MCF 10A (cell line): ENCODE results near the gene TNS3. TPM values are rescaled to one million over a fixed set of nuclear protein-coding genes. Genes with fewer than 3 reads are reported as not detected.

ENCODE experiments used
- BruUV-seq: library from RNA; stranded (reverse); fragments of 400-500 nt; replicated peaks from 2 replicates; lab custom pipeline; 2021; lab: Mats Ljungman, UMichigan
- CTCF ChIA-PET: fragments of 300-600 bp; sonication (Branson Sonifier 250); formaldehyde crosslinking; extraction: SDS; loops from one replicate; lab custom pipeline; 2021; ENCODE audit warnings: antibody characterized with exemption, inconsistent platforms; lab: Yijun Ruan, JAX
- POLR2A ChIA-PET: fragments of 300-600, 350-650 bp; sonication (Branson Sonifier 250); formaldehyde crosslinking; extraction: SDS; loops from one replicate; lab custom pipeline; 2020; ENCODE audit warnings: antibody characterized with exemption, inconsistent platforms; lab: Yijun Ruan, JAX
- DNase-seq: peaks from one replicate; pipeline ENCODE4 v3.0.0-alpha.2; 2018; ENCODE audit not compliant: unreplicated experiment
- H3K27ac Mint-ChIP-seq: one replicate; pipeline ENCODE4 v1.8.0; 2022; ENCODE audit warnings: mild to moderate bottlenecking, low read depth, mixed read lengths; ENCODE audit not compliant: unreplicated experiment
- H3K27me3 Mint-ChIP-seq: one replicate; pipeline ENCODE4 v1.8.0; 2022; ENCODE audit warnings: mixed read lengths; ENCODE audit not compliant: insufficient read depth, unreplicated experiment
- H3K36me3 Mint-ChIP-seq: one replicate; pipeline ENCODE4 v1.8.0; 2022; ENCODE audit warnings: mild to moderate bottlenecking, moderate library complexity, mixed read lengths; ENCODE audit not compliant: insufficient read depth, unreplicated experiment
- H3K4me1 Mint-ChIP-seq: one replicate; pipeline ENCODE4 v1.8.0; 2022; ENCODE audit warnings: mixed read lengths; ENCODE audit not compliant: insufficient read depth, unreplicated experiment
- H3K4me3 Mint-ChIP-seq: one replicate; pipeline ENCODE4 v1.8.0; 2022; ENCODE audit warnings: mild to moderate bottlenecking, moderate library complexity, mixed read lengths; ENCODE audit not compliant: unreplicated experiment
- H3K9me3 Mint-ChIP-seq: one replicate; pipeline ENCODE4 v1.8.0; 2022; ENCODE audit warnings: mixed read lengths; ENCODE audit not compliant: unreplicated experiment
- intact Hi-C: fragments of 100-400 bp; cut with micrococcal nuclease; formaldehyde crosslinking; loops from 2 replicates; pipeline ENCODE4 v1.14.1; 2022
- total RNA-seq: library from RNA; stranded (reverse); gene quantifications from 2 replicates; pipeline ENCODE4 v1.2.3, GENCODE V29; 2022
- TF ChIP-seq, protein P1 (sequence below): fragments of 200-600 bp; IDR thresholded peaks from one replicate; pipeline ENCODE4 v1.8.0; 2022; ENCODE audit warnings: antibody characterized with exemption, mild to moderate bottlenecking; ENCODE audit not compliant: unreplicated experiment

TNS3 gene
- total RNA-seq, 1 experiment from 2014 or later: 30.1 TPM

DNA sequence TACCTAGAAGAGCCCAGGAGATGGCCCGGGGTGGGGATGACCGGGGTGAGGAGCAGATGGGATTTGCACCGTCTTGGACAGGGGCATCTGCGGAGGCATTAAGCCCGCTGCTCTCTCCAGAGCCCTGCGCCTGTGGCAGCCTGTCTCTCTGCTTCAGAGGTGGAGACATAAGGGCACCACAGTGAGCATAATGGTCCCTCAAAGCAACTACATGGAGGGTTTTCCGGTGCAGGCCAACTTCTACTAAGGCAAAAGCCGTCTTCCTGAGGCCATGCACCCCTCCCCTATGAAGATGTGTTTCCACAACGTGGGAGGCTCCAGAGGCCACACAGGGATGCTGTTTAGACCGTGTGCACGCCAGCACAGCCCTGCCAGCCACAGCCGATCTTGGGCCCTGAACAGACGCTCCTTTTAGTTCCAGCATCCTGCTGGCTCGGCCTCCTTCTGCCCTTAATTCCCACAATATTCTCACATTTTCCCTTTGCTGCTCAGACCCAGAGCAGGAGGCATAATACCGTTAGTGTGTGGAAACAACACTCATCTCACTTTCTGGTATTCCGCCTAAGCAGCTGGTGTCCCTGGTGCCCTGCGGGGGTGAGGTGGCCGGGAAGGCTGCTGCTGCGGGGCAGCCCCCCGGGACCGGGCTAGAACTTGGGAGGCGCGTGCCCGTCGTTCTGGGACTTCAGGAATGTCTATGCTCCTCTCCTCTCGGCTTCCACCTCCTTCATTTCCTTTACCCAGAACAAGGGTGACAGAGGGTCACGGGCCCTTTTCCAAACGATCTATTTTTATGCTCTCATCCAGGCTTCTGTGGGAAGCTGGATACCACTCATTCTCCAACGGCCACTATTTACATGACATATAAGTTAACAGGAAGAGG lies 266.9 kb downstream of the TNS3 start:
- peak overlapping the region; percentile 77 for H3K27ac Mint-ChIP-seq
- no peaks in the 10 kb centered on the region for H3K27me3 Mint-ChIP-seq
- CTCF ChIA-PET: no interaction called here
- DNase-seq: no peak
- no peak overlapping the region for H3K4me3 Mint-ChIP-seq
- peaks cover 53% of the 10 kb centered on the region for H3K36me3 Mint-ChIP-seq
- TF ChIP-seq, protein P1, sequence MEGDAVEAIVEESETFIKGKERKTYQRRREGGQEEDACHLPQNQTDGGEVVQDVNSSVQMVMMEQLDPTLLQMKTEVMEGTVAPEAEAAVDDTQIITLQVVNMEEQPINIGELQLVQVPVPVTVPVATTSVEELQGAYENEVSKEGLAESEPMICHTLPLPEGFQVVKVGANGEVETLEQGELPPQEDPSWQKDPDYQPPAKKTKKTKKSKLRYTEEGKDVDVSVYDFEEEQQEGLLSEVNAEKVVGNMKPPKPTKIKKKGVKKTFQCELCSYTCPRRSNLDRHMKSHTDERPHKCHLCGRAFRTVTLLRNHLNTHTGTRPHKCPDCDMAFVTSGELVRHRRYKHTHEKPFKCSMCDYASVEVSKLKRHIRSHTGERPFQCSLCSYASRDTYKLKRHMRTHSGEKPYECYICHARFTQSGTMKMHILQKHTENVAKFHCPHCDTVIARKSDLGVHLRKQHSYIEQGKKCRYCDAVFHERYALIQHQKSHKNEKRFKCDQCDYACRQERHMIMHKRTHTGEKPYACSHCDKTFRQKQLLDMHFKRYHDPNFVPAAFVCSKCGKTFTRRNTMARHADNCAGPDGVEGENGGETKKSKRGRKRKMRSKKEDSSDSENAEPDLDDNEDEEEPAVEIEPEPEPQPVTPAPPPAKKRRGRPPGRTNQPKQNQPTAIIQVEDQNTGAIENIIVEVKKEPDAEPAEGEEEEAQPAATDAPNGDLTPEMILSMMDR: no peak
- H3K4me1 Mint-ChIP-seq: no peaks in the 10 kb centered on the region
- intact Hi-C loops: no loop called here
- POLR2A ChIA-PET: interaction anchor here (0.5 kb wide), 1 partner anchor 10 kb away, joined by 3 read pairs; no protein-coding TSS in a partner anchor
- no TSS peak for BruUV-seq
- peaks cover 7% of the 10 kb centered on the region for H3K9me3 Mint-ChIP-seq

DNA sequence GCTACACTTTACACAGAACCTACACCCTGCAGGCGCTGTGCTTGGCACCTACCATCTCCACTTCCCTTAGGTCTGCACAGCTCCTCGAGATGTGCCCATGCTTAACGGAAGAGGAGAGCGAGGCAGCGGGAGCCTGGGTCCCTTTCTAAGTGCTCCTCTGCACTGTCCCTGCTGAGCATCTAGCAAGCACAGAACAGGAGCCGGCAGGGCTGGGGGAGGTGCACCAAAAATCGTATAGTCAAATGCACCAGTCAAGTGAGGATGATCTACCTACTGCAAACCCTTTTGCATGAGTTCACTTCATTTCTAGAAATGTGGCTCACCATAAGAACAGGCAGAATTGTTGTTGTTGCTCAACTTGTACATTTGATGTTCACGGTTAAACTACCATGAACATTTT lies 267.7 kb downstream of the TNS3 start:
- ChIA-PET POLR2A (interaction anchor here (0.5 kb wide), 1 partner anchor 10 kb away, joined by 3 read pairs; no protein-coding TSS in a partner anchor), CTCF (no interaction called here)
- DNase-seq: no peak
- Mint-ChIP-seq H3K36me3 (peaks cover 50% of the 10 kb centered on the region), H3K27ac (no peak overlapping the region), H3K27me3 (no peaks in the 10 kb centered on the region), H3K4me1 (no peaks in the 10 kb centered on the region), H3K9me3 (peaks cover 7% of the 10 kb centered on the region), H3K4me3 (no peak overlapping the region)
- BruUV-seq: no TSS peak
- intact Hi-C loops: no loop called here
- TF ChIP-seq, protein P1: no peak

DNA sequence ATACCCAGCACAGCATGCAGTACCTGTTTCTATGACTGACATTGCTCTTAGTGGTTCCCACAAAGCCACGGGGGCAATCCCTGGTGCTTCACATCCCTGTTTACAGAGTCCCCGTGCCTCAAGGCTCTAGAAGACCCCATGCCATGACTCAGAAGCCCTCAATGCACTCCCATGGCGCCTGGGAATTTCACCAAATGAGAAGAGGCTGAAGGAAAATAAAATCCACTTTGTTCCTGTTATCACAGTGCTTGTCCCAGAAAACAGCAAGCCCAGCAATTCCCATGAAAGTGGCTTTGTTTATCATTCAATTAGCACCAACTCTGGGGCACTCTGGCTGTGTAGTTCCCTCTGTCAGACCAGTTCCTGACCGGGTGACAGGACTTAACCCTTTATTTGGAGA lies 268.3 kb downstream of the TNS3 start:
- H3K27me3 Mint-ChIP-seq: no peaks in the 10 kb centered on the region
- intact Hi-C loops: no loop called here
- DNase-seq: no peak
- peaks cover 7% of the 10 kb centered on the region for H3K9me3 Mint-ChIP-seq
- BruUV-seq: no TSS peak
- TF ChIP-seq, protein P1: no peak
- peaks cover 49% of the 10 kb centered on the region for H3K36me3 Mint-ChIP-seq
- POLR2A ChIA-PET: no interaction called here
- no peak overlapping the region for H3K4me3 Mint-ChIP-seq
- no peak overlapping the region for H3K27ac Mint-ChIP-seq
- CTCF ChIA-PET: interaction anchor here (0.6 to 0.8 kb wide), 2 partner anchors 14 to 241 kb away, joined by 3 to 4 read pairs; no protein-coding TSS in a partner anchor
- H3K4me1 Mint-ChIP-seq: no peaks in the 10 kb centered on the region

DNA sequence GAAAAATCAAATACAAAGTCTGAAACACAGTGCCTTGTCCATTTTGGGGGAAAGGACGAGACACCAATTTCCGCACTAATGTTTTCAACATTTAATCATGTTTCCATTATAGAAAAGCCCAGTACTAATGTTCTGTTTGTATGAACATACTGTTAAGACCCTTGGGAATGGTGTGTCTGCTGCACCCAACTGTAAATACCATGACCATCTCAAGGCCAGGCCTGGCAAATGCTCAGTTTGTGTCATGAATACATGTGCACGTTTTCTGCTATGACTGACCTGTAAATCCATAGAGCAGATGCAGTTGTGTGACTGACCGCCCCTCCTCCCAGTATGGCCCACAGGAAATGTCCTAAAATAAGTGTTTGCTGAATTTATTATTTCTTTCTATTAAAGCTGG lies 270.0 kb downstream of the TNS3 start:
- Mint-ChIP-seq H3K4me1 (no peaks in the 10 kb centered on the region), H3K36me3 (peaks cover 44% of the 10 kb centered on the region), H3K27ac (no peak overlapping the region), H3K4me3 (no peak overlapping the region), H3K9me3 (peaks cover 7% of the 10 kb centered on the region), H3K27me3 (no peaks in the 10 kb centered on the region)
- ChIA-PET CTCF (no interaction called here), POLR2A (no interaction called here)
- no TSS peak for BruUV-seq
- intact Hi-C loops: no loop called here
- TF ChIP-seq, protein P1: no peak
- no peak for DNase-seq
